Ascending aorta (tissue), 2 donors: ENCODE results near the gene ATF1. TPM values are rescaled to one million over a fixed set of nuclear protein-coding genes. Genes with fewer than 3 reads are reported as not detected.
"Not testable (repeated sequence)": the region's sequence is repeated elsewhere in the genome, so short reads cannot be mapped to it uniquely, and the experiment has no call there.

ENCODE experiments used
- DNase-seq, 2 donors: peaks; one replicate each; pipeline ENCODE4 v3.0.0-alpha.2; 2019; ENCODE audit warnings: low spot score in 2 of 2
- H3K27ac ChIP-seq, 2 donors: fragments of 200-600 bp; sonication (generic); one replicate each; pipeline ENCODE4 v1.5.1; 2016 to 2017; ENCODE audit warnings: mild to moderate bottlenecking in 1 of 2
- H3K27me3 ChIP-seq: fragments of 200-600 bp; sonication (generic); one replicate; pipeline ENCODE4 v1.5.1; 2017
- H3K36me3 ChIP-seq, 2 donors: fragments of 200-600 bp; sonication (generic); one replicate each; pipeline ENCODE4 v1.5.1; 2016
- H3K4me1 ChIP-seq, 2 donors: fragments of 200-600 bp; sonication (generic); one replicate each; pipeline ENCODE4 v1.5.1; 2016 to 2017; ENCODE audit warnings: mild to moderate bottlenecking in 1 of 2
- H3K4me3 ChIP-seq, 2 donors: fragments of 200-600 bp; sonication (generic); one replicate each; pipeline ENCODE4 v1.5.1; 2016 to 2017; ENCODE audit warnings: mild to moderate bottlenecking in 1 of 2
- H3K9me3 ChIP-seq, 2 donors: fragments of 200-600 bp; sonication (generic); one replicate each; pipeline ENCODE4 v1.5.1; 2016
- CTCF ChIP-seq, 3 experiments: fragments of 200-600 bp in 2 of 3; fragments of 450-650 bp in 1 of 3; sonication (generic) in 2 of 3; IDR thresholded peaks; one replicate each; pipeline ENCODE4 v1.5.1; 2016 to 2019; ENCODE audit warnings: antibody characterized with exemption in 3 of 3, mild to moderate bottlenecking in 1 of 3, moderate library complexity in 1 of 3
- intact Hi-C: fragments of 100-400 bp; cut with DNase I; formaldehyde crosslinking; loops from one replicate; pipeline ENCODE4 v1.15.1; 2023
- total RNA-seq: library from RNA; depleted of rRNA; stranded (reverse); fragments of >200 nt; gene quantifications from one replicate; pipeline ENCODE4 v1.1.0, GENCODE V29; 2016

Gene ATF1
- total RNA-seq, 1 donor from 2014 or later = 6.8 TPM

DNA sequence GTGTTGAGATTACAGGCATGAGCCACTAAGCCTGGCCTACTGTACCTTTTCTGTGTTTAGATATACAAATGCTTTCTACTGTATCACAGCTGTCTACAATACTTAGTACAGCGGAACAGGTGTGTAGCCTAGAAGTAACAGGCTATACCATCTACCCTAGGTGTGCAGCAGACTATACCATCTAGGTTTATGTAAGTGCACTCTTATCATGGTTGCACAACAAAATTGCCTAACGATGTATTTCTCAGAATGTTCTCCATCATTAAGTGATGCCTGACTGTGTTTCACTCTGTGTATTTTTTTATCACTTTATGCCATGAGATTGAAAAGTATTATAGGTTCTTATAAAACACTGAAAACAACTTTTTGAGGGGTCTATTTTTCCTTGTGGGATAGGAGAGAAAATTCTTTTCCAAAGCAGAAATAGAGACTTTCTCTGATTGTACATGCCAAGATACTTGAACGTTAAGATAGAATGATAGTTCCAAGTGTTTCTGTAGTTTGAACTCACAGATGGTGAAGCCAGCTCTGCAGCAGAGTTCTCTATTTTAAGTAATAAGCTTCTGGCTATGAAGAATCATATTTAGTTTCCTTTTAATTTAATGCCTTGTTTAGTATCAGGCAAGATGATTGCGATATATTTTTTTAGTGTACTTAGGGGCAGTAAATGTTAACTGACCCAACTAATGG is 95.9 kb downstream of the ATF1 start:
- intact Hi-C loops = loop anchor here (10.0 kb wide), 1 partner anchor 45 kb away; no protein-coding TSS in a partner anchor
- H3K4me1 ChIP-seq = no peaks in the 10 kb centered on the region
- H3K9me3 ChIP-seq = no peaks in the 10 kb centered on the region
- no peaks in the 10 kb centered on the region for H3K27me3 ChIP-seq
- TF ChIP-seq CTCF (IDR thresholded peaks at IDR 0.05) = no peak
- H3K36me3 ChIP-seq = no peaks in the 10 kb centered on the region
- H3K27ac ChIP-seq = no peak overlapping the region
- no peak for DNase-seq
- no peak overlapping the region for H3K4me3 ChIP-seq

DNA sequence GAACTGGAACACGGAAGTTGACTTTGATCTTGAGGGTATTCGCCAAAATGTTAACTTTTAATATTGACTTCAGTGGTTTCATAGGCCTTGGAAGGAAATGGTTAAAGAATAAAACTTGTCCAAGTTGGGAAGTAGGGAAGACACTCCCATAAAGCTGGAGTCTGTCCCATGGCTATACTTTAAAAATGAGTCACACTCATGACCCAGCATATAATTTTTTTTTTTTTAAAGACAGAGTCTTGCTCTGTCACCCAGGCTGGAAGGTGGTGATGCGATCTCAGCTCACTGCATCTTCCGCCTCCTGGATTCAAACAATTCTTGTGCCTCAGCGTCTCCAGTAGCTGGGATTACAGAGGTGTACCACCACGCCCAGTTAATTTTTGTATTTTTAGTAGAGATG is 98.4 kb downstream of the ATF1 start:
- H3K27me3 ChIP-seq = no peaks in the 10 kb centered on the region
- H3K9me3 ChIP-seq = peaks cover 0 to 5% of the 10 kb centered on the region in 2 donors
- TF ChIP-seq CTCF (IDR thresholded peaks at IDR 0.05) = no peak
- DNase-seq = no peak
- no peak overlapping the region for H3K27ac ChIP-seq
- no peak overlapping the region for H3K4me3 ChIP-seq
- H3K4me1 ChIP-seq = no peaks in the 10 kb centered on the region
- intact Hi-C loops = no loop called here
- H3K36me3 ChIP-seq = no peaks in the 10 kb centered on the region

DNA sequence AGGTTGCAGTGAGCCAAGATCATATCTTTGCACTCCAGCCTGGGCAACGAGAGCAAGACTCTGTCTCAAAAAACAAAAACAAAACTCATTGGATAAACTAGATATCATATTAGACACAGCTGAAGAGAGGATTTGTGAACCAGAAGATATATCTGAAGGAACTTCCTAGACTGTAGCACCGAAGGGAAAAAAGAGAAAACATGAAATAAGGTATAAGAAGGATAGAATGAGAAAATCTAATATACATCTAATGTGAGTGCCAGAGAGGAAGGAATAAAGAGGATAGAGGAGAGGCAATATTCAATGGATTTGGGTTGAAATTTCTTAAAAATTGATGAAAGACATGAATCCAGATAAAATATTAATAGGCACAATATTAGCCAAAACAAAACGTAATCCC is 101.4 kb downstream of the ATF1 start:
- Histone ChIP-seq H3K27me3 (no peaks in the 10 kb centered on the region), H3K9me3 (peaks cover 0 to 5% of the 10 kb centered on the region in 2 donors), H3K4me3 (no peak overlapping the region), H3K4me1 (no peaks in the 10 kb centered on the region), H3K27ac (no peak overlapping the region), H3K36me3 (no peaks in the 10 kb centered on the region)
- intact Hi-C loops = no loop called here
- TF ChIP-seq CTCF (IDR thresholded peaks at IDR 0.05) = no peak
- no peak for DNase-seq

GRCh38 chr12:50868881-50869280 is 105.0 kb downstream of the ATF1 start:
- H3K36me3 ChIP-seq, H3K4me1 ChIP-seq, intact Hi-C loops: not testable (repeated sequence)

More at GRCh38 chr12:50868881-50869280, 105.0 kb downstream of the ATF1 start:
- DNase-seq, H3K4me3 ChIP-seq, H3K27ac ChIP-seq, H3K27me3 ChIP-seq, H3K9me3 ChIP-seq: not testable (repeated sequence)

Other genes starting within 250 kb of the ATF1 start
- gene TMPRSS12, start 78.8 kb downstream of the ATF1 start, total RNA-seq = not detected
- not detected for gene HIGD1C, start 188.4 kb downstream of the ATF1 start, total RNA-seq